ENCODE measurements around the gene MAFG. TPM values are rescaled to one million over a fixed set of nuclear protein-coding genes. Genes with fewer than 3 reads are reported as not detected.
A peak's percentile ranks its signal among the peaks of the same experiment; 100 is the strongest.
"Not testable (repeated sequence)": the region's sequence is repeated elsewhere in the genome, so short reads cannot be mapped to it uniquely, and the experiment has no call there.

MAFG gene
- total and polyA plus RNA-seq, 9 of the 15 experiments (the other 6 are each of a cell fraction or from before 2014, with no cell fraction given) = 1.1 to 58.1 (median 24.9) TPM

DNA sequence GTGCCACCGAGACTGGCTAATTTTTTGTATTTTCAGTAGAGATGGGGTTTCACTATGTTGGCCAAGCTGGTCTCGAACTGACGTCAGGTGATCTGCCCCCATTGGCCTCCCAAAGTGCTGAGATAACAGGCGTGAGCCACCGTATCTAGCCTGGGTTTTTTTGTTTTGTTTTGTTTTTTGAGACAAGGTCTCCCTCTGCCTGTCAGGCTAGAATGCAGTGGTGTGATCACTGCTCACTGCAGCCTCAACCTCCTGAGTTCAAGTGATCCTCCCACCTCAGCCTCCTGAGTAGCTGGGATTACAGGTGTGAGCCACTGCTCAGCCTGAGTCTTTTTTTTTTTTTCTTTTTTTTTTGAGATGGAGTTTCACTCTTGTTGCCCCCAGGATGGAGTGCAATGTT lies 25.9 kb upstream of the MAFG start (continued):
- TF ChIP-seq TOE1 (IDR thresholded peaks at IDR 0.05; ENCODE audit: borderline replicate concordance) = 0 out of 2 replicates have a peak, but pooled peaks have one; percentile 21
- TF ChIP-seq TOE1 (CRISPR knock-in tag; IDR thresholded peaks at IDR 0.05; ENCODE audit: borderline replicate concordance, low read depth) = not testable (repeated sequence)
- 0 out of 2 replicates have a peak, but pooled peaks have one; percentile 46 for TF ChIP-seq SMARCA5 (IDR thresholded peaks at IDR 0.05)
- TF ChIP-seq TFAP4 (CRISPR knock-in tag; IDR thresholded peaks at IDR 0.05; ENCODE audit: borderline replicate concordance) = 0 out of 2 replicates have a peak, but pooled peaks have one; percentile 17
- TF ChIP-seq ARID2 (IDR thresholded peaks at IDR 0.05) = peak; percentile 71; the same call in 1 of the 2 replicates
- TF ChIP-seq BCOR (IDR thresholded peaks at IDR 0.05) = peak; percentile 71
- peak; percentile 6 to 57; a peak in 2 of 4 replicates for TF ChIP-seq RAD21 (CRISPR knock-in tag; conservative IDR thresholded peaks at IDR 0.05 in 1 of 2, IDR thresholded peaks at IDR 0.05 in 1 of 2)
- TF ChIP-seq KDM1A (IDR thresholded peaks at IDR 0.05) = 0 out of 4 replicates have a peak, but pooled peaks of 1 of the 2 experiments have one; percentile 33
- TF ChIP-seq CTCF (IDR thresholded peaks at IDR 0.05 in 2 of 3, conservative IDR thresholded peaks at IDR 0.05 in 1 of 3; ENCODE audit: insufficient read depth in 2 of 3, low read depth in 1 of 3, low read length in 3 of 3) = peak; percentile 14 to 35 (median 19); a peak in 2 of 6 replicates
- TF ChIP-seq STAG1 (CRISPR knock-in tag; IDR thresholded peaks at IDR 0.05; ENCODE audit: borderline replicate concordance) = peak; percentile 43; the same call in 1 of the 2 replicates
